Nephron (organoid): ENCODE measurements around the gene AGAP1.

ENCODE experiments used
- H3K27ac Mint-ChIP-seq, 3 experiments: 2 replicates each; pipeline ENCODE4 v1.8.0; 2020; ENCODE audit warnings: mixed read lengths in 3 of 3, mild to moderate bottlenecking in 2 of 3, moderate library complexity in 1 of 3
- H3K27me3 Mint-ChIP-seq: 2 replicates; pipeline ENCODE4 v1.8.0; 2021; ENCODE audit warnings: low read depth, mild to moderate bottlenecking, moderate library complexity, mixed read lengths
- H3K36me3 Mint-ChIP-seq: 2 replicates; pipeline ENCODE4 v1.8.0; 2020; ENCODE audit warnings: low read depth, mixed read lengths
- H3K4me1 Mint-ChIP-seq: 2 replicates; pipeline ENCODE4 v1.8.0; 2020; ENCODE audit warnings: mixed read lengths
- H3K4me3 Mint-ChIP-seq, 3 experiments: 2 replicates each; pipeline ENCODE4 v1.8.0; 2020; ENCODE audit warnings: mild to moderate bottlenecking in 3 of 3, mixed read lengths in 3 of 3, moderate library complexity in 2 of 3
- H3K9me3 Mint-ChIP-seq: 2 replicates; pipeline ENCODE4 v1.8.0; 2020; ENCODE audit warnings: mixed read lengths
- CTCF ChIP-seq, 3 experiments: fragments of 200-600 bp; sonication (generic); IDR thresholded peaks; one replicate each; pipeline ENCODE4 v1.5.0; 2021; ENCODE audit warnings: antibody characterized with exemption in 3 of 3; ENCODE audit not compliant: unreplicated experiment in 3 of 3

Gene AGAP1

GRCh38 chr2:235561450-235561849 lies 67.6 kb downstream of the AGAP1 start:
- Mint-ChIP-seq H3K4me1 (peaks cover 31% of the 10 kb centered on the region), H3K9me3 (no peaks in the 10 kb centered on the region), H3K36me3 (no peaks in the 10 kb centered on the region), H3K4me3 (no peak overlapping the region), H3K27me3 (peaks cover 8% of the 10 kb centered on the region), H3K27ac (peak overlapping the region in 1 of 3 experiments; percentile 55)
- TF ChIP-seq CTCF (IDR thresholded peaks at IDR 0.05; ENCODE audit: unreplicated experiment in 3 of 3) = no peak

- no peaks in the 10 kb centered on the region for H3K9me3 Mint-ChIP-seq
- H3K36me3 Mint-ChIP-seq = peaks cover 4% of the 10 kb centered on the region
- peaks cover 12% of the 10 kb centered on the region for H3K27me3 Mint-ChIP-seq
- H3K4me1 Mint-ChIP-seq = peaks cover 31% of the 10 kb centered on the region
- no peak for TF ChIP-seq CTCF (IDR thresholded peaks at IDR 0.05; ENCODE audit: unreplicated experiment in 3 of 3)
- no peak overlapping the region for H3K27ac Mint-ChIP-seq
- no peak overlapping the region for H3K4me3 Mint-ChIP-seq
Observed at GRCh38 chr2:235562065-235562747, 68.4 kb downstream of the AGAP1 start.

GRCh38 chr2:235563056-235563910 lies 69.4 kb downstream of the AGAP1 start:
- no peaks in the 10 kb centered on the region for H3K9me3 Mint-ChIP-seq
- H3K36me3 Mint-ChIP-seq = peaks cover 10% of the 10 kb centered on the region
- H3K4me1 Mint-ChIP-seq = peaks cover 31% of the 10 kb centered on the region
- H3K27me3 Mint-ChIP-seq = peaks cover 13% of the 10 kb centered on the region
- H3K4me3 Mint-ChIP-seq = peak overlapping the region in 1 of 3 experiments; percentile 18
- peak overlapping the region in 2 of 3 experiments; percentile 26 to 38 for H3K27ac Mint-ChIP-seq
- no peak for TF ChIP-seq CTCF (IDR thresholded peaks at IDR 0.05; ENCODE audit: unreplicated experiment in 3 of 3)

- Mint-ChIP-seq H3K9me3 (no peaks in the 10 kb centered on the region), H3K36me3 (peaks cover 11% of the 10 kb centered on the region), H3K4me1 (peaks cover 31% of the 10 kb centered on the region), H3K4me3 (no peak overlapping the region), H3K27me3 (peaks cover 13% of the 10 kb centered on the region), H3K27ac (peak overlapping the region in 1 of 3 experiments; percentile 38)
- no peak for TF ChIP-seq CTCF (IDR thresholded peaks at IDR 0.05; ENCODE audit: unreplicated experiment in 3 of 3)
Observed at GRCh38 chr2:235564066-235564465, 70.2 kb downstream of the AGAP1 start.

GRCh38 chr2:235564884-235565530 lies 71.2 kb downstream of the AGAP1 start:
- H3K36me3 Mint-ChIP-seq = peaks cover 11% of the 10 kb centered on the region
- no peak for TF ChIP-seq CTCF (IDR thresholded peaks at IDR 0.05; ENCODE audit: unreplicated experiment in 3 of 3)
- no peaks in the 10 kb centered on the region for H3K9me3 Mint-ChIP-seq
- H3K4me1 Mint-ChIP-seq = peaks cover 31% of the 10 kb centered on the region
- peaks cover 13% of the 10 kb centered on the region for H3K27me3 Mint-ChIP-seq
- H3K4me3 Mint-ChIP-seq = no peak overlapping the region
- no peak overlapping the region for H3K27ac Mint-ChIP-seq
